Measurements from ENCODE around the gene KCNC3.

Gene KCNC3

DNA sequence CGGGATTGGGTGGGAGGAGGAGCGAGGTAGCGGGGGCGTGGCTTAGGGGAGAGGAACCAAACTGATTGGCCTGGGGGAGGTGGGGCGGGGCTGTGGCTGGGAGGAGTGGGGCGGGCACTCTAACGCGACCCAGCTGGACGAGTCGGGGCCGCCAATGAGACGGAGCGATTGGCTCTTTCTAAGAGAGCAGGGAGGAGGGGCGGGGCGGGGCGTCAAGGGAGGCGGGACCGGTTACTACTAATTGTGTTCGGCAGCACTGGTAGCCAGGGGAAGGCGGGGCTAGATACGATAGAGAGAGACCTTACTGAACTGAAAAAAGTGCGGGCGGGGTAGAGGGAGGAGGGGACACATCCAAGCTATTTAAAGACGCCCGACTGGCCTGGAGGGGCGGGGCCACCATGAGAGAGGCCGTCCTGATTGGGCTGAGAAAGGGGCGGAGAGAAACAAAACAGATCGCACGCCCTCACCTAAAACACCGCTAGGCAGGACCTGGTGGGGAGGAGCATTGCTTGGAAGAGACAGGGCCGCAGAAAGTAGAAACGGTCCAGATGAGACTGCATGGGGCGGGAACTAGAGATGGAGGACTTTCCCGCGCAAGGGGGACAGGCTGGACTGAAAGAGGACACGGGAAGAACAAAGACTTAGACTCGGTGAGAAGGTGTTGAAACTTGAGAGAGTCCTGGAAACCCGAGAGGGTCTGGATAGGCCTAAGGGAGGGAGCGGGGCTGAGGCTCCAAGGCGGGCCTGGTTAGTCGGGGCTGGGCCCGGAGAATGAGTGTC lies at the start of gene KCNC3:
KCNC3 (minus strand) TSS at position 232 of the 780 bp plus-strand sequence. CDS start 295 bp downstream, outside the sequence.
- DNase-seq, result peak; percentile 94
- ATAC-seq, result peak; percentile 62

DNA sequence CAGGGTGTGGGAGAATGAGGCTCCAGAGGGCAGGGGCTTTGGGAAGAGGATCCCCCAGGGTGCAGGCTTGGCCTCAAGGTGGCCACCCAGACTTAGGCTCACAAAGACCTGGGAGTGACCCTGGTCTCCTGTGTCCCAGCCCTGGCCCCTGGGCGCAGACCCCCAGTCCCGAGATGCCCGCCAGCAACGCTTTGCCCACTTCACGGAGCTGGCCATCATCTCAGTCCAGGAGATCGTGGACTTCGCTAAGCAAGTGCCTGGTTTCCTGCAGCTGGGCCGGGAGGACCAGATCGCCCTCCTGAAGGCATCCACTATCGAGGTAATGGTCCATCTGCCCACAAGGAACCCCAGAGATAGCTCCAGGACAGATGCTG lies 49.7 kb upstream of the KCNC3 start:
- ATAC-seq, result no peak
- DNase-seq, result no peak

DNA sequence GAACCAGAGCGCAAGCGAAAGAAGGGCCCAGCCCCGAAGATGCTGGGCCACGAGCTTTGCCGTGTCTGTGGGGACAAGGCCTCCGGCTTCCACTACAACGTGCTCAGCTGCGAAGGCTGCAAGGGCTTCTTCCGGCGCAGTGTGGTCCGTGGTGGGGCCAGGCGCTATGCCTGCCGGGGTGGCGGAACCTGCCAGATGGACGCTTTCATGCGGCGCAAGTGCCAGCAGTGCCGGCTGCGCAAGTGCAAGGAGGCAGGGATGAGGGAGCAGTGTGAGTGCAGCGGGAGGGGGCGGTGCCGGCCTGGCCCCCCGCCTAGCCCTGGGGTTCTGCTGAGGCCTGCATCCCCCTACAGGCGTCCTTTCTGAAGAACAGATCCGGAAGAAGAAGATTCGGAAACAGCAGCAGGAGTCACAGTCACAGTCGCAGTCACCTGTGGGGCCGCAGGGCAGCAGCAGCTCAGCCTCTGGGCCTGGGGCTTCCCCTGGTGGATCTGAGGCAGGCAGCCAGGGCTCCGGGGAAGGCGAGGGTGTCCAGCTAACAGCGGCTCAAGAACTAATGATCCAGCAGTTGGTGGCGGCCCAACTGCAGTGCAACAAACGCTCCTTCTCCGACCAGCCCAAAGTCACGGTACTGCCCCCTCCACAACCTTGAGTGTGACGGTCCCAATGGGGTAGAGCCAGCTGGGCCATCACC lies 49.1 kb upstream of the KCNC3 start:
- no peak for ATAC-seq
- DNase-seq, result no peak

DNA sequence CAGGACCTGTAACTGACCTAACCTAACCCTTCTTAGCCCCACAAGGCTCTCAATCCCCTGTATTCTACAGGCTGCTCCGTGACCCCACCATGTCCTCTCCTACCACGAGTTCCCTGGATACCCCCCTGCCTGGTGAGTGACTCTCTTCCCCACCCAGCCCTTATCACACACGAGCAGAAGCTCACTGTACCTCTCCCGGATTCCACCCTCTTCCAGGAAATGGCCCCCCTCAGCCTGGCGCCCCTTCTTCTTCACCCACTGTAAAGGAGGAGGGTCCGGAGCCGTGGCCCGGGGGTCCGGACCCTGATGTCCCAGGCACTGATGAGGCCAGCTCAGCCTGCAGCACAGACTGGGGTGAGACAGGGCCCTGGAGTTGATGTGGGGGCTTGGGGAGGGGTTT lies 48.3 kb upstream of the KCNC3 start:
- no peak for DNase-seq
- no peak for ATAC-seq

DNA sequence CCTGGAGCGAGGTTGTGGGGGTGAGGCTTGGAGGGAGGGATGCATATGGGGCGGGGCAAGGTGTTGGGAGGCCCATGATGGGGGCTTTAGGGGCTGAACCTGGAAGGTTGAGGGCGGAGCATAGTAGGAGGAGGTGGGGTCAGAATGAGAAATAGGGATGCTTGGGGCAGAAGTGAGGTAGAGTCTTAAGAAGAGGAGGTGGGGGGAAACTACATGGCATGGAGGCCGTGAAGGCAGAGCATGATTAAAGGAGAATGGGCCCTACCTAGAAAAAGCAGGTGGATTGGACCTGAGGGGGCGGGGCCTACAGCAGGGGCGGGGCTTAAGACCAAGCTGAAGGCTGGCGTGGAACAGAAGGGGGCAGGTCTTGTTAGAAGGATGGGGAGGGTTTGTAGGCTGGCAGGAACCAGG lies 47.9 kb upstream of the KCNC3 start:
- ATAC-seq, result peak; percentile 16

DNA sequence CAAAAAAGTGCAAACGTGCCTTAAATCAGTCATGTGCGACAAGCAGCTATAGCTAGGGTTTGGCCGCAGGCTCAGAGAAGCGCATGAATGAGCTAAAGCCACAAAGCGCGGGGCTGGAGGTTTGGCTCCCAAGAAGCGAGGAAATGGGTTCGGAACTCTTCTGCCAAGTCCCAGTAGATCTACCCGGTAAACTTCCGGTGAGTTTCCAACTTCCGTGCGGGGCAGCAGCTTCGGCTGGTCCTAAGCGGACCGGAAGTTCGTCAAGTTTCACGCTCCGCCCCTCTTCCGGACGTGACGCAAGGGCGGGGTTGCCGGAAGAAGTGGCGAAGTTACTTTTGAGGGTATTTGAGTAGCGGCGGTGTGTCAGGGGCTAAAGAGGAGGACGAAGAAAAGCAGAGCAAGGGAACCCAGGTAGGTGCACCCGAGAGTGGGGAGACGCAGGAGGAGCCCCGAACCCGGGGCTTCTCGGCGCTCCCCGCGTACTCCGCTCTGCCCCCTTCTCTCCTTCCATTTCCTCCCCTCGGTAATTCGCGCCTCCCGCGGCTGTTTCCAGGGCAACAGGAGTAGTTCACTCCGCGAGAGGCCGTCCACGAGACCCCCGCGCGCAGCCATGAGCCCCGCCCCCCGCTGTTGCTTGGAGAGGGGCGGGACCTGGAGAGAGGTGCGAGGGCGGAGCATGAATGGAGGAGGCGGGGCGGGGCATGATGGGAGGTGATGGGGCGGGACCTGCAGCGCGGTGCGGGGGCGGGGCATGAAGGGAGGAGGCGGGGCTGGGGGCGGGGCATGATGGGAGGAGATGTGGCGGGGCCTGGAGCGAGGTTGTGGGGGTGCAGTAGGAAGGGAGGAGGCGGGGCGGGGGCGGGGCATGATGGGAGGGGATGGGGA lies 47.2 kb upstream of the KCNC3 start, which contains the start of gene NR1H2:
NR1H2 (plus strand) TSS at position 292 of the 885 bp plus-strand sequence. CDS start 1,149 bp downstream, outside the sequence.
- peak; percentile 91 for ATAC-seq

More for the DNA sequence above, 47.9 kb upstream of the KCNC3 start:
- DNase-seq, result peak; percentile 60

DNA sequence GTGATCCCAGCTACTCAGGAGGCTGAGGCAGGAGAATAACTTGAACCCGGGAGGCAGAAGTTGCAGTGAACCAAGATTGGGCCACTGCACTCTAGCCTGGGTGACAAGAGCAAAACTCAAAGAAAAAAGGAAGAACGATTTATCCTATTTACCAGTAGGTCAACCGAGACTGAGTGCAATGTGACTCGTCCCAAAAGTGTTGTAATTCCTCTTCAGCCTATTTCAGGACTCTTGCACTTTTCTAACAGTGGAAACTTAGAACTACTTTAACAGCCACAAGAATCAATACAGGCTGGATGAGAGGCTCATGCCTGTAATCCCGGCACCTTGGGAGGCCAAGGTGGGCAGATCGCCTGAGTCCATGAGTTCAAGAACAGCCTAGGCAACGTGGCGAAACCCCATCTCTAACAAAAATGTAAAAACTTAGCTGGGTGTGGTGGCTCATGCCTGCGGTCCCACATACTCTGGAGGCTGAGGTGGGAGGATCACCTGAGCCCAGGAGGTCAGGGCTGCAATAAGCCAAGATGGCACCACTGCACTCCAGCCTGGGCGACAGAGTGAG lies 42.8 kb upstream of the KCNC3 start:
- DNase-seq, result no peak

More for the DNA sequence above, 47.2 kb upstream of the KCNC3 start, which contains the start of gene NR1H2:
- DNase-seq, result peak; percentile 94

DNA sequence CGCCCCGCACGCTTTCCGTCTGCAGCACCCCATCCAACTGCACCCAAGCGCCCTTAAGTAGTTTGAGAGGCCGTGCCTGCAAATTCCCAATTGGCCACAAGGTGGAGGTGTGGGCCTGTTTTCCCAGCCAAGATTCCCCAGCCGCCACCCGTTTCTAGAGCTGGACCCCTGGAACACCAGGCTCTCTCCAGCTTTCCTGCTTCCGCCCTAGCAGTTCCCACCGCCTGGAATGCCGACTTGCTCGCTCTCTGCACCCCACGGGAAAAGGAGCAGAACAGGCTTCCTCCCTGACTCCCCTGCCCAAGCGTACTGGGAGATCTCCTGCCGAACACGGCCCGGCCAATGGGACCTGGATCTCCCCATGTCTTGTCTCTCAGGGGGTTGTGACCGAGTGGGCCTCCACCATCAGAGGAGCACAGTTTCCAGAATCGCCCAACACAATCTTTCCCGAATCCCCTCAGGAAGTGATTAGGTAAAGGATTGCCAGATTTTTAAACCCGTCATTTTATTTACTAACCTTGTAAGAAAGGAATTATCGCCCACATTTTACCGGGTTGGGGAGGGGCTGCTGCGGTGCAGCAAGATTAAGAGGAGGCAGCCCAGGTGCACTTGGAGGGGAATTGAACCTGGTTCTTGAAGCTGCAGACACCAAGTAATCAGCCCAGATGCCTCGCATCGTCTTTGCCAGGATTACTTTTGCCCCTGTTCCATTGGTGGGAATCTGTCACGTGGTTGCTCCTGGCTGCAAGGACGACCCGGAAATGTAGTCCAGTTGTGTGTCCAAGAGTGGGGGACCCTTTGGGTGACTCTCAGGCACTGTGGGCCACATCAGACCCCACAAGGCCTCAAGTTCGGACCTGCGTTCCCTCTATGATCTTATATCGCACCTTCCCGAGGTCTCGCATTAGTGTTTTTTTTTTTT lies 39.7 kb upstream of the KCNC3 start:
- ATAC-seq (peak; percentile 45), DNase-seq (peak; percentile 85)

More for the DNA sequence above, 42.8 kb upstream of the KCNC3 start:
- ATAC-seq, result no peak

DNA sequence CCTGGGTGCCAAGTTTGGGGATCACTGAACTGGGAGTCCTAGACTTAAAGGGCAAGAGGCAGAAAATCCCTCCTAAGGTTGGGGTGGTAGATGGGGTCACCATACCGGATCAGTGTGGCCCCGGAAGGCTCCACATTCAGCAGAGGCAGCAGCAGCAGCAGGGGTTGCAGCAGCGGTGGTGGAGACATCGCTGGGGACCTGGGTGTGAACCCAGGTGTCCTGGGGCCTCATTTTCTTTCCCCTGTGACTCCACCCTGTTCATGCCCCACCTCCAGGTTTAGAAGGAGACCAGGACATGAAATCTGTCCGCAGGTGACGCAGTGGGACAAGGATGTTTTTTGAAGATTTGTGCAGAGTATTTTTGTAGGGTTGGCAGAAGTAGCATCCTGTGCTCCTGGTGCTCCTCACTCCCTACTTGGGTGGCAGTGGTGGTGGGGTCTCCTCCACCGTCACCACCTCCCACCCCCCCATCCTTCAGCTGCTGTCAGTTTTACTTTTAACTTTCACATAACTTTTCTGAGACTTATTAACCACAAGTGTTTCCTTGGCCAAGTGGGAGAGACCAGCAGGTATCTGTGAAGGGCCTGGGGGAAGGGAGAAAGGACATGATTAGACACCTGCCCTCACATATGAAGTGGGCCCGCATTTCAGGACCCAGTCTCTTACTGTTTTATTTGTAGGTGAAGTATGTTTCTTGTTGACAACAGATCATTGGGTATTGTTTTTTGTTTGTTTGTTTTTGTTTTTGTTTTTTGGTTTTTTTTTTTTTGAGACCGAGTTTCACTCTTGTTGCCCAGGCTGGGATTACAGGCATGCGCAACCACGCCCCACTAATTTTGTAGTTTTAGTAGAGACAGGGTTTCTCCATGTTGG lies 36.5 kb upstream of the KCNC3 start, which contains the start of gene NAPSA:
NAPSA (minus strand) TSS at position 206 of the 873 bp plus-strand sequence; CDS start at position 188, 18 bp downstream.
- DNase-seq (no peak), ATAC-seq (no peak)

DNA sequence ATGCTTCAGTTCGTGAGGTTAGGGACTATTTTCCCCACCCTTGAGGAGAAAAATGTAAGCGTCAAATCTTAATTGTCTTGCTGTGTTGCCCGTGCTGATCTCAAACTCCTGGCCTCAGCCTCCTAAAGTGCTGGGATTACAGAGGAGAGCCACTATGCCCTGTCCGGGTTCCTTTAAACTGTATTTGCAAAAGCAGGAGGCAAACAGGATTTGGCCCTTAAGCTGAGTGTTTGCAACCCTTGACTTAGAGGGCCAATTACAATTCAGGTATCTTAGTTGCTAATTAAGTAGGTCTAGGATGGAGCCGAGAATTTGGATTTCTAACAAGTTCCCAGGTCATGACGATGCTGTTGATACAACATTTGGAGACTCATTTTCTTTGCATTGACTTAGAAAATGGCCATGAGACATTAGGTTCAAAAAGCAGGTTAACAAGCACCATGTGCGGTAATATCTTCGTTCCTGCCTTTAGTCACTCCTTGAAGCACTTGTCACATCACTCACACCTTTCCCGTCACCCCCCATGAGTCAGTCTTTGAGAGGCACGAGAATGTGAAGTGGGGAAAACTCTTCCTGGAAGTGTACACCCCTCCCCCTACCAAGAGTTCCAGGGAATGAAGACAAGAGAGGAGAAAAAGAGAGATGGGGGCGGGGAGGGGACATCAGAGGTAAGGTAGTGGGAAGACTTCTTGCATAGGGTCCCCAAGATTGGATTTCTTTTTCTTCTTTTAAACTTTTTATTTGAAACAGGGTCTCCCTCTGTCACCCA lies 33.7 kb upstream of the KCNC3 start:
- ATAC-seq (no peak), DNase-seq (peak; percentile 55)

DNA sequence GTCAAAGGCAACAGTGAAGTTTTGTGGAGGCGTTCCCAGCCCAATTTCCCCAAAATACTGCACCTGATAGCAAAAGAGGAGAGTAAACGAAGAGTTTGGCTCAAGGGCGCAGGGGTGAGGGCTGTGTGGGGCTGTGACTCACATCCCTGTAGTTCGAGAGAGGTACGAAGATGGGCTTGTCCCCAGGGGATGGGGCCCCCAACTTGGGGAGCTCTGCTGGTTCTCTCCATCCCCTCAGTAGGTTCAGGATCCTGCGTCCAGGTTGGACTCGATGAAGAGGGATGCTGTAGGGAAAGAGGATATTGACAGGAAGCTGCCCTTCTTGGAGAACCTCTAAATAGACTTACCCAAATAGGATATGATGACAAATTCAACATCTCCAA lies 32.8 kb upstream of the KCNC3 start:
- DNase-seq, result no peak
- no peak for ATAC-seq

DNA sequence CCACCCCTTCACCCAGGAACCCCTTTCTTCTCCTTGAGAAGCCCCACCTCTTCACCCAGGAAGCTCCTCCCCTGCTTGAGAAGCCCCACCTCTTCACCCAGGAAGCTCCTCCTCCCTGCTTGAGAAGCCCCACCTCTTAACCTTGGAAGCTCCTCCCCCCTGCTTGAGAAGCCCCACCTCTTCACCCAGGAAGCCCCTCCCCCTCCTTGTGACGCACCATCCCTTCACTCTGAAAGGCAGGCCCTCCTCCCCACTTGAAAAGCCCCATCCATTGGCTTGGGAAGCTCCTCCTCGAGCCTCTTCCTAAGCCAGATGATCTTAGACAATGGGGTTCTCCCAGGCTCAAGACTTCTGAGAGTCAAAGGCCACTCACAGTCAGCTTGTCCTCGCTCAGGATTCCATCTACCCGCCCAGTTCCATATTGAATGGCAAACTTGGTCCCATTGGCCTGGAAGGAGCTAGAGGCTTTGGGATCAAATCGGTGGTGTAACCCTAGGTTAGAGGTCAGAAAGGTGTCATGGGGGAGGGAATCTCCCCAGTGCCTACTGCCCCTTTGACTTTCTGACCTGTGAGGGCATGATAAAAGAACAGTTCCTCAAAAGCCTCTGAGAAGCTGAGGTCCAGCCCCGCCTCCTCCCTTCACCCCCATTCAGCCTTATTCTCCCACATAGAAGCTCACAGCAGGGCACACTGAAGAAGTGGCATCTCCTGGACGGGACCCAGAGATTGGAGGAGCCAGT lies 32.3 kb upstream of the KCNC3 start:
- DNase-seq, result no peak
- no peak for ATAC-seq

DNA sequence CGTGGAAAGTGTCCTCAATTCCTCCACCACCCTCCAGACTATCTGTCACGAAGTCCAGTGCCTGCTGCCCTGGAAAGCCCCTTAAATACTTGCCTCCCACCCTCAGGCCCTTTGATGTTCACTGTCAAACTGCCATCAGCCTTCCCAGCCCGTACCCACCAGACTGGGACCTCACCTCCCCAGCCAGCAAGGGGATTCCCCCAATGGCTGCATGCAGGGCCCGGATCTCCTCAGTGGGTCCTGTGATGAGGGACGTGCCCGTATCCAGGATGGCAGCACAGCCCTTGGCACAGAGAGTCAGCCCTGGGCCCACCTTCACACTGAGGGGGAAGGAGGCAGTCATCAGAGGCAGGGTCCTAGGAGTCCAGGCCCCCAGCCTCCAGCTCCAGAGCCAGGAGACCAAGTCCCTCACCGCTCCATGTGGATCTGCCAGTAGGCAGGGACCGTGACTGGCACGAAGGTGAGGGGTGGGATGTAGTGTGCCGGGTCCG lies 30.2 kb upstream of the KCNC3 start:
- DNase-seq (no peak), ATAC-seq (no peak)

DNA sequence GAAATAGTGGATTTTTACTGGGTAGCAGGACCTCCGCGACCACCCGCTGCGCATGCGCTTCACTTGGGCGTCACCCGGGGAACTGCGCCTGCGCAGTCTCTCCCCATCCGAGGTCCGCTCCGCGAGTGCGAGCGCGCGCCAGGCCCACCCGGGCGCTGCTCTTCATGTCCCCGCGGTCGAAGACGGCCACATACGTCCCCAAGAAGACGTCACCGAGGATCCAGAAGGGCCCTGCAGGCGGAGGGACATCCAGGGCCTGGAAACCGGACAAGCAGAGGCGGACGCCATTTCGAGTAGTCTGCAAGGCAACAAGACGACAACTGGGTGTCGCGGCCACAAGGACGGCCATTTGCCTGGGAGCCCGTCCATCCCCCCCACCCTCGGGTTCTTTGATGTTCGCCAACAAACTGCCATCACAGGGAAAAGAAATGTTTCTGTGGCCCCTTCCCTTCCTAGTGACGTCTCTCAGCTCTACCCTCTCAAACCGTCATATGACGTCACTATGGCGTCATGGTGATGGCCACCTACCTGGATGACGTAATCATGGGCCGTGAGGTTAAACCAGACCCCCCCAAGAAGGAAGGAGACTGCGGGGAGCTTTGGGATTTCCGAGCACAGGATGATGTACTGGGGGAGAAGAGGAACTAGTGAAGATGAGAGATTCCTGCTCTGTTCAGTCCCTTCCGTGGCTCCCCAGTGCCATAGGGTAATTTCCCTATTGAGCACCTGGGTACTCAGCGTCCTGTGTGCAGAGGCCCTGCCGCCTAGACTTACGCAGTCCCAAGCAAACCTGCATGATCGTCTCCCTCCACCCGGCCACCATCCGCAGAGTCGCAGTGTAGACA lies 29.5 kb upstream of the KCNC3 start:
- ATAC-seq (no peak), DNase-seq (peak; percentile 78)

DNA sequence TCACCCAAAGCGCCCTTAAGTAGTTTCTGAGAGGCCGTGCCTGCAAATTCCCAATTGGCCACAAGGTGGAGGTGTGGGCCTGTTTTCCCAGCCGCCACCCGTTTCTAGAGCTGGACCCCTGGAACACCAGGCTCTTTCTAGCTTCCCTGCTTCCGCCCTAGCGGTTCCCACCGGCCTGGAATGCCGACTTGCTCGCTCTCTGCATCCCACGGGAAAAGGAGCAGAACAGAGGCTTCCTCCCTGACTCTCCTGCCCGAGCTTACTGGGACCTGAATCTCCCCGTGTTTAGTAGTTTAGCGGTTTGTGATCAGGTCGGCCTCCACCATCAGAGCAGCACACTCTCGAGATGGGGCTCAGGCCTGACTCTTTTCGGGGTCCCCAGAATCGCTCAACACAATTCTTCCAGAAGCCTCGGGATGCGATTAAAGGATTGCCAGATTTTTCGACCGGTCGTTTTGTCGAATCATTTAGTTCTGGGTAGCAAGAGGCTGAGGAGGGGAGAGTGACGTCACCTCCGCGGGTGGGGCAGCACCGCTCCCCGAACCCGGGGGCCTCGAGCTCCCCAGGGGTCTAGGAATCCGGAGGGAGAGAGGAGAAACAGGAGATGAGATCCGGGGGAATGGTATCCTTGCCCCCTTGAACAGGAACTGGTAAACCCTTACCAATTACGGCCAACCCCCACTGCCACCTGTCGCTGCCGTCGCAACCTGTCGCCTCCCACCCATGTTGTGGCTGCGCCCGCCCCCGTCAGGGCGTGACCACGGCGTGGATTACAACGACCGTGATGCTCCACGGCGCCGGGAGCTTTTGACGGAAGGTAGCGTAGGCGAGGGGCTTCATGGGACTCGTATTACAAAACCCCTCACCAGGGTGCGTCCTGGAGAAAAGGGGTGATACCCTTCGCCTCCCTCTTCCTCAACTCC lies 28.3 kb upstream of the KCNC3 start:
- ATAC-seq, result peak; percentile 59

DNA sequence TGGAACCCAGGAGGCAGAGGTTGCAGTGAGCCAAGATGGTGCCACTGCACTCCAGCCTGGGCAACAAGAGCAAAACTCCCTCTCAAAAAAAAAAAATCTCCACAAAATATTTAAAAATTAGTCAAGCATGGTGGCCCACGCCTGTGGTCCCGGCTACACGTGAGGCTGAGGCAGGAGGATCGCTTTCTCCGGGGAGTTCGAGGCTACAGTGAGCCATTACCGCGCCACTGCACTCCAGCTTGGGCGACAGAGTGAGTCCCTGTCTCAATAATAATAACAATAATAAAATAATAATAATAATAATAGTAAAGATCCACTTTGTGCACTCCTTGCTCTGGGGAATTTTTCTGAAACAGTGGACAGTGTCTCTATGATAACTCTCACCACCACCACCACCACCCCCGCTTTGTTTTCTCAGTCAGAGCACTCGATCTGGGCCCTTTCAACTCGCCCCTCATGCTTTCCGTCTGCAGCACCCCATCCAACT lies 27.6 kb upstream of the KCNC3 start:
- DNase-seq, result no peak
- ATAC-seq, result no peak

More for the DNA sequence above, 28.3 kb upstream of the KCNC3 start:
- peak; percentile 85 for DNase-seq
